Prostate gland (tissue), 2 donors: Measurements from ENCODE around the gene PHKB. TPM values are rescaled to one million over a fixed set of nuclear protein-coding genes. Genes with fewer than 3 reads are reported as not detected.

ENCODE experiments used
- DNase-seq: peaks from one replicate; pipeline ENCODE4 v3.0.0-alpha.2; 2019; ENCODE audit warnings: low spot score
- H3K27ac ChIP-seq, 2 donors: fragments of 200-600 bp; sonication (generic); 2 replicates each; pipeline ENCODE4 v1.5.1; 2017 to 2019
- H3K27me3 ChIP-seq: fragments of 200-600 bp; sonication (generic); replicated peaks from 2 replicates; pipeline ENCODE4 v1.5.1; 2019; ENCODE audit not compliant: insufficient read depth
- H3K36me3 ChIP-seq, 2 donors: fragments of 200-600 bp; sonication (generic); 1 replicate in 1 of 2; 2 replicates in 1 of 2; pipeline versions ENCODE4 v1.5.1 to v1.8.1; 2017 to 2019
- H3K4me1 ChIP-seq: fragments of 200-600 bp; sonication (generic); replicated peaks from 2 replicates; pipeline ENCODE4 v1.5.1; 2019
- H3K4me3 ChIP-seq, 2 donors: fragments of 200-600 bp; sonication (generic); 2 replicates each; pipeline ENCODE4 v1.5.1; 2017 to 2019
- H3K9me3 ChIP-seq: fragments of 200-600 bp; sonication (generic); 2 replicates; pipeline ENCODE4 v1.5.1; 2017
- CTCF ChIP-seq, 4 experiments: fragments of 200-600 bp in 2 of 4; fragments of 450-650 bp in 2 of 4; sonication (generic) in 2 of 4; IDR thresholded peaks; 1 replicate in 3 of 4; 2 replicates in 1 of 4; pipeline ENCODE4 v1.5.1; 2016 to 2019; ENCODE audit warnings: antibody characterized with exemption in 4 of 4, mild to moderate bottlenecking in 2 of 4, moderate library complexity in 2 of 4
- POLR2A ChIP-seq: fragments of 450-650 bp; IDR thresholded peaks from one replicate; pipeline ENCODE4 v1.6.1; 2016; ENCODE audit warnings: antibody characterized with exemption, mild to moderate bottlenecking
- POLR2AphosphoS5 ChIP-seq: sonication (generic); formaldehyde crosslinking; IDR thresholded peaks from one replicate; pipeline ENCODE4 v1.6.1; 2017; ENCODE audit warnings: antibody characterized with exemption
- WGBS: methylation state at CpG from one replicate; pipeline ENCODE4 v1.1.5; 2018; 5-methylcytosine and 5-hydroxymethylcytosine counted together
- intact Hi-C: fragments of 100-400 bp; cut with DNase I; formaldehyde crosslinking; loops from one replicate; pipeline ENCODE4 v1.14.2; 2022
- total RNA-seq, 2 donors: library from RNA; depleted of rRNA; stranded (reverse); fragments of >200 nt; gene quantifications; one replicate each; pipeline ENCODE4 v1.1.0, GENCODE V29; 2016

The PHKB gene
- total RNA-seq, 2 donors from 2014 or later, result 70.1 to 93.7 TPM

GRCh38 chr16:47617732-47618131 is 156.6 kb downstream of the PHKB start:
- Histone ChIP-seq H3K4me1 (no peaks in the 10 kb centered on the region), H3K4me3 (no peak overlapping the region), H3K27ac (no peak overlapping the region), H3K9me3 (no peaks in the 10 kb centered on the region), H3K27me3 (no peaks in the 10 kb centered on the region), H3K36me3 (no peaks in the 10 kb centered on the region)
- TF ChIP-seq CTCF (IDR thresholded peaks at IDR 0.05) (no peak), POLR2A (no peak), POLR2AphosphoS5 (no peak)
- DNase-seq, result no peak
- intact Hi-C loops, result no loop called here
- WGBS, result 77% methylated on average over 3 of the region's 3 CpGs

GRCh38 chr16:47622451-47623176 is 161.5 kb downstream of the PHKB start:
- no peak overlapping the region for H3K27ac ChIP-seq
- no peaks in the 10 kb centered on the region for H3K9me3 ChIP-seq
- intact Hi-C loops, result no loop called here
- no peaks in the 10 kb centered on the region for H3K4me1 ChIP-seq
- no peak overlapping the region for H3K4me3 ChIP-seq
- DNase-seq, result no peak
- H3K36me3 ChIP-seq, result no peaks in the 10 kb centered on the region
- TF ChIP-seq POLR2AphosphoS5 (no peak), CTCF (IDR thresholded peaks at IDR 0.05) (no peak), POLR2A (no peak)
- no peaks in the 10 kb centered on the region for H3K27me3 ChIP-seq
- 93% methylated on average over 1 of the region's 1 CpG for WGBS

GRCh38 chr16:47624563-47624962 is 163.4 kb downstream of the PHKB start:
- H3K36me3 ChIP-seq, result no peaks in the 10 kb centered on the region
- no peak overlapping the region for H3K4me3 ChIP-seq
- no peaks in the 10 kb centered on the region for H3K4me1 ChIP-seq
- no peaks in the 10 kb centered on the region for H3K9me3 ChIP-seq
- intact Hi-C loops, result no loop called here
- DNase-seq, result no peak
- no peak overlapping the region for H3K27ac ChIP-seq
- H3K27me3 ChIP-seq, result no peaks in the 10 kb centered on the region
- 94% methylated on average over 1 of the region's 1 CpG for WGBS
- TF ChIP-seq POLR2AphosphoS5 (no peak), CTCF (IDR thresholded peaks at IDR 0.05) (no peak), POLR2A (no peak)

GRCh38 chr16:47625115-47625567 is 164.0 kb downstream of the PHKB start:
- no peaks in the 10 kb centered on the region for H3K27me3 ChIP-seq
- intact Hi-C loops, result no loop called here
- DNase-seq, result no peak
- H3K4me1 ChIP-seq, result no peaks in the 10 kb centered on the region
- no peaks in the 10 kb centered on the region for H3K36me3 ChIP-seq
- no peaks in the 10 kb centered on the region for H3K9me3 ChIP-seq
- WGBS, result 95% methylated on average over 1 of the region's 1 CpG
- no peak overlapping the region for H3K27ac ChIP-seq
- no peak overlapping the region for H3K4me3 ChIP-seq
- TF ChIP-seq POLR2A, result no peak
- no peak for TF ChIP-seq CTCF (IDR thresholded peaks at IDR 0.05)
- no peak for TF ChIP-seq POLR2AphosphoS5

- no peak for DNase-seq
- 96% methylated on average over 1 of the region's 1 CpG for WGBS
- no peak for TF ChIP-seq POLR2A
- TF ChIP-seq POLR2AphosphoS5, result no peak
- no peak for TF ChIP-seq CTCF (IDR thresholded peaks at IDR 0.05)
- no peaks in the 10 kb centered on the region for H3K27me3 ChIP-seq
- H3K27ac ChIP-seq, result no peak overlapping the region
- H3K4me3 ChIP-seq, result no peak overlapping the region
- no peaks in the 10 kb centered on the region for H3K36me3 ChIP-seq
- intact Hi-C loops, result no loop called here
- no peaks in the 10 kb centered on the region for H3K4me1 ChIP-seq
- H3K9me3 ChIP-seq, result no peaks in the 10 kb centered on the region
Measured at GRCh38 chr16:47626246-47626645, 165.1 kb downstream of the PHKB start.
